Measurements from ENCODE around the gene TPD52L1.
"Not testable (repeated sequence)": the region's sequence is repeated elsewhere in the genome, so short reads cannot be mapped to it uniquely, and the experiment has no call there.

TPD52L1 gene

GRCh38 chr6:125274935-125275334 lies 121.4 kb downstream of the TPD52L1 start:
- Histone ChIP-seq H3K36me3 (ENCODE audit: control insufficient read depth in 1 of 2, insufficient read depth in 2 of 2, low read length in 2 of 2) (peaks cover 3 to 44% of the 10 kb centered on the region in 2 donors), H3K4me3 (ENCODE audit: low read depth in 1 of 2, low read length in 2 of 2) (no peak overlapping the region), H3K9ac (ENCODE audit: low read depth in 1 of 2, low read length in 2 of 2) (no peak overlapping the region), H3K9me3 (ENCODE audit: control insufficient read depth in 1 of 2, low read length in 2 of 2) (no peaks in the 10 kb centered on the region), H3K27me3 (ENCODE audit: control insufficient read depth in 1 of 2, insufficient read depth in 2 of 2, low read length in 2 of 2) (no peaks in the 10 kb centered on the region), H3K4me1 (ENCODE audit: control insufficient read depth in 1 of 2, insufficient read depth in 2 of 2, low read length in 2 of 2) (peaks cover 6 to 12% of the 10 kb centered on the region in 2 donors), H3K27ac (ENCODE audit: low read depth, low read length) (no peak overlapping the region)

- peaks cover 6 to 8% of the 10 kb centered on the region in 2 donors for H3K4me1 ChIP-seq (ENCODE audit: control insufficient read depth in 1 of 2, insufficient read depth in 2 of 2, low read length in 2 of 2)
- no peak overlapping the region for H3K27ac ChIP-seq (ENCODE audit: low read depth, low read length)
- no peaks in the 10 kb centered on the region for H3K9me3 ChIP-seq (ENCODE audit: control insufficient read depth in 1 of 2, low read length in 2 of 2)
- peaks cover 9 to 49% of the 10 kb centered on the region in 2 donors for H3K36me3 ChIP-seq (ENCODE audit: control insufficient read depth in 1 of 2, insufficient read depth in 2 of 2, low read length in 2 of 2)
- H3K27me3 ChIP-seq (ENCODE audit: control insufficient read depth in 1 of 2, insufficient read depth in 2 of 2, low read length in 2 of 2) = no peaks in the 10 kb centered on the region
- H3K9ac ChIP-seq (ENCODE audit: low read depth in 1 of 2, low read length in 2 of 2) = no peak overlapping the region
- H3K4me3 ChIP-seq (ENCODE audit: low read depth in 1 of 2, low read length in 2 of 2) = no peak overlapping the region
These were observed 122.2 kb downstream of the TPD52L1 start for GRCh38 chr6:125275779-125276178.

- Histone ChIP-seq H3K27me3 (ENCODE audit: control insufficient read depth in 1 of 2, insufficient read depth in 2 of 2, low read length in 2 of 2) (no peaks in the 10 kb centered on the region), H3K36me3 (ENCODE audit: control insufficient read depth in 1 of 2, insufficient read depth in 2 of 2, low read length in 2 of 2) (peaks cover 7 to 39% of the 10 kb centered on the region in 2 donors), H3K9ac (ENCODE audit: low read depth in 1 of 2, low read length in 2 of 2) (no peak overlapping the region), H3K4me1 (ENCODE audit: control insufficient read depth in 1 of 2, insufficient read depth in 2 of 2, low read length in 2 of 2) (peaks cover 6 to 8% of the 10 kb centered on the region in 2 donors), H3K27ac (ENCODE audit: low read depth, low read length) (no peak overlapping the region), H3K9me3 (ENCODE audit: control insufficient read depth in 1 of 2, low read length in 2 of 2) (no peaks in the 10 kb centered on the region), H3K4me3 (ENCODE audit: low read depth in 1 of 2, low read length in 2 of 2) (no peak overlapping the region)
These were observed 124.3 kb downstream of the TPD52L1 start for GRCh38 chr6:125277838-125278237.

GRCh38 chr6:125279961-125280360 lies 126.4 kb downstream of the TPD52L1 start:
- Histone ChIP-seq H3K9ac (ENCODE audit: low read depth in 1 of 2, low read length in 2 of 2) (no peak overlapping the region), H3K27ac (ENCODE audit: low read depth, low read length) (no peak overlapping the region), H3K36me3 (ENCODE audit: control insufficient read depth in 1 of 2, insufficient read depth in 2 of 2, low read length in 2 of 2) (peaks cover 7 to 33% of the 10 kb centered on the region in 2 donors), H3K4me1 (ENCODE audit: control insufficient read depth in 1 of 2, insufficient read depth in 2 of 2, low read length in 2 of 2) (peaks cover 0 to 4% of the 10 kb centered on the region in 2 donors), H3K4me3 (ENCODE audit: low read depth in 1 of 2, low read length in 2 of 2) (no peak overlapping the region), H3K9me3 (ENCODE audit: control insufficient read depth in 1 of 2, low read length in 2 of 2) (peaks cover 0 to 2% of the 10 kb centered on the region in 2 donors), H3K27me3 (ENCODE audit: control insufficient read depth in 1 of 2, insufficient read depth in 2 of 2, low read length in 2 of 2) (no peaks in the 10 kb centered on the region)

- H3K27me3 ChIP-seq (ENCODE audit: control insufficient read depth in 1 of 2, insufficient read depth in 2 of 2, low read length in 2 of 2); H3K4me1 ChIP-seq (ENCODE audit: control insufficient read depth in 1 of 2, insufficient read depth in 2 of 2, low read length in 2 of 2); H3K27ac ChIP-seq (ENCODE audit: low read depth, low read length); H3K9ac ChIP-seq (ENCODE audit: low read depth in 1 of 2, low read length in 2 of 2); H3K4me3 ChIP-seq (ENCODE audit: low read depth in 1 of 2, low read length in 2 of 2); H3K9me3 ChIP-seq (ENCODE audit: control insufficient read depth in 1 of 2, low read length in 2 of 2): not testable (repeated sequence)
- H3K36me3 ChIP-seq (ENCODE audit: control insufficient read depth in 1 of 2, insufficient read depth in 2 of 2, low read length in 2 of 2) = peaks cover 7 to 33% of the 10 kb centered on the region in 2 donors
These were observed 126.9 kb downstream of the TPD52L1 start for GRCh38 chr6:125280370-125281035.

GRCh38 chr6:125282470-125282869 lies 128.9 kb downstream of the TPD52L1 start:
- H3K4me3 ChIP-seq (ENCODE audit: low read depth in 1 of 2, low read length in 2 of 2); H3K4me1 ChIP-seq (ENCODE audit: control insufficient read depth in 1 of 2, insufficient read depth in 2 of 2, low read length in 2 of 2); H3K27me3 ChIP-seq (ENCODE audit: control insufficient read depth in 1 of 2, insufficient read depth in 2 of 2, low read length in 2 of 2); H3K9ac ChIP-seq (ENCODE audit: low read depth in 1 of 2, low read length in 2 of 2); H3K9me3 ChIP-seq (ENCODE audit: control insufficient read depth in 1 of 2, low read length in 2 of 2); H3K27ac ChIP-seq (ENCODE audit: low read depth, low read length): not testable (repeated sequence)
- H3K36me3 ChIP-seq (ENCODE audit: control insufficient read depth in 1 of 2, insufficient read depth in 2 of 2, low read length in 2 of 2) = peaks cover 7 to 25% of the 10 kb centered on the region in 2 donors

- H3K9ac ChIP-seq (ENCODE audit: low read depth in 1 of 2, low read length in 2 of 2) = no peak overlapping the region
These were observed 131.8 kb downstream of the TPD52L1 start for GRCh38 chr6:125285353-125285752.

GRCh38 chr6:125285936-125286335 lies 132.4 kb downstream of the TPD52L1 start:
- Histone ChIP-seq H3K9me3 (ENCODE audit: control insufficient read depth in 1 of 2, low read length in 2 of 2) (peaks cover 0 to 4% of the 10 kb centered on the region in 2 donors), H3K9ac (ENCODE audit: low read depth in 1 of 2, low read length in 2 of 2) (no peak overlapping the region), H3K27me3 (ENCODE audit: control insufficient read depth in 1 of 2, insufficient read depth in 2 of 2, low read length in 2 of 2) (no peaks in the 10 kb centered on the region), H3K4me1 (ENCODE audit: control insufficient read depth in 1 of 2, insufficient read depth in 2 of 2, low read length in 2 of 2) (no peaks in the 10 kb centered on the region), H3K36me3 (ENCODE audit: control insufficient read depth in 1 of 2, insufficient read depth in 2 of 2, low read length in 2 of 2) (peaks cover 0 to 21% of the 10 kb centered on the region in 2 donors), H3K27ac (ENCODE audit: low read depth, low read length) (no peak overlapping the region), H3K4me3 (ENCODE audit: low read depth in 1 of 2, low read length in 2 of 2) (no peak overlapping the region)

More at GRCh38 chr6:125285353-125285752, 131.8 kb downstream of the TPD52L1 start:
- Histone ChIP-seq H3K27me3 (ENCODE audit: control insufficient read depth in 1 of 2, insufficient read depth in 2 of 2, low read length in 2 of 2) (no peaks in the 10 kb centered on the region), H3K36me3 (ENCODE audit: control insufficient read depth in 1 of 2, insufficient read depth in 2 of 2, low read length in 2 of 2) (peaks cover 5 to 27% of the 10 kb centered on the region in 2 donors), H3K27ac (ENCODE audit: low read depth, low read length) (no peak overlapping the region), H3K9me3 (ENCODE audit: control insufficient read depth in 1 of 2, low read length in 2 of 2) (peaks cover 0 to 4% of the 10 kb centered on the region in 2 donors), H3K4me1 (ENCODE audit: control insufficient read depth in 1 of 2, insufficient read depth in 2 of 2, low read length in 2 of 2) (no peaks in the 10 kb centered on the region), H3K4me3 (ENCODE audit: low read depth in 1 of 2, low read length in 2 of 2) (no peak overlapping the region)

- peaks cover 5 to 31% of the 10 kb centered on the region in 2 donors for H3K36me3 ChIP-seq (ENCODE audit: control insufficient read depth in 1 of 2, insufficient read depth in 2 of 2, low read length in 2 of 2)
- no peaks in the 10 kb centered on the region for H3K4me1 ChIP-seq (ENCODE audit: control insufficient read depth in 1 of 2, insufficient read depth in 2 of 2, low read length in 2 of 2)
These were observed 134.1 kb downstream of the TPD52L1 start for GRCh38 chr6:125287718-125288117.

GRCh38 chr6:125293587-125293986 lies 140.0 kb downstream of the TPD52L1 start:
- Histone ChIP-seq H3K27me3 (ENCODE audit: control insufficient read depth in 1 of 2, insufficient read depth in 2 of 2, low read length in 2 of 2) (no peaks in the 10 kb centered on the region), H3K4me1 (ENCODE audit: control insufficient read depth in 1 of 2, insufficient read depth in 2 of 2, low read length in 2 of 2) (no peaks in the 10 kb centered on the region), H3K36me3 (ENCODE audit: control insufficient read depth in 1 of 2, insufficient read depth in 2 of 2, low read length in 2 of 2) (peaks cover 10 to 33% of the 10 kb centered on the region in 2 donors), H3K9me3 (ENCODE audit: control insufficient read depth in 1 of 2, low read length in 2 of 2) (no peaks in the 10 kb centered on the region), H3K27ac (ENCODE audit: low read depth, low read length) (no peak overlapping the region), H3K9ac (ENCODE audit: low read depth in 1 of 2, low read length in 2 of 2) (no peak overlapping the region), H3K4me3 (ENCODE audit: low read depth in 1 of 2, low read length in 2 of 2) (no peak overlapping the region)

More at GRCh38 chr6:125287718-125288117, 134.1 kb downstream of the TPD52L1 start:
- no peak overlapping the region for H3K9ac ChIP-seq (ENCODE audit: low read depth in 1 of 2, low read length in 2 of 2)
- no peak overlapping the region for H3K27ac ChIP-seq (ENCODE audit: low read depth, low read length)
- H3K9me3 ChIP-seq (ENCODE audit: control insufficient read depth in 1 of 2, low read length in 2 of 2) = peaks cover 0 to 4% of the 10 kb centered on the region in 2 donors
- H3K27me3 ChIP-seq (ENCODE audit: control insufficient read depth in 1 of 2, insufficient read depth in 2 of 2, low read length in 2 of 2) = no peaks in the 10 kb centered on the region
- no peak overlapping the region for H3K4me3 ChIP-seq (ENCODE audit: low read depth in 1 of 2, low read length in 2 of 2)

All from duodenal mucosa (tissue), 2 donors.